Left lung (tissue), 10 donors: Measurements from ENCODE around the gene LMOD1. TPM values are rescaled to one million over a fixed set of nuclear protein-coding genes. Genes with fewer than 3 reads are reported as not detected.
A peak's percentile ranks its signal among the peaks of the same experiment; 100 is the strongest.

Experiments
- ATAC-seq: fragments of 200-7000 bp; cut with Tn5 transposase; one replicate; pipeline ENCODE4 v1.9.1; 2020; ENCODE audit warnings: moderate library complexity
- DNase-seq, 4 donors: peaks; one replicate each; pipeline ENCODE4 v3.0.0-alpha.2; 2013 to 2020
- H3K27ac ChIP-seq, 2 donors: fragments of 200-600 bp; sonication (generic) in 1 of 2; one replicate each; pipeline versions ENCODE4 v1.5.0 to v1.8.0; 2020 to 2021
- H3K27me3 ChIP-seq, 2 donors: fragments of 200-600 bp; sonication (generic) in 1 of 2; one replicate each; pipeline versions ENCODE4 v1.5.0 to v1.8.0; 2020 to 2021
- H3K36me3 ChIP-seq, 2 donors: fragments of 200-600 bp; sonication (generic) in 1 of 2; one replicate each; pipeline versions ENCODE4 v1.5.0 to v1.8.0; 2020 to 2021
- H3K4me1 ChIP-seq, 2 donors: fragments of 200-600 bp; one replicate each; pipeline ENCODE4 v1.8.0; 2021
- H3K4me3 ChIP-seq, 2 donors: fragments of 200-600 bp; sonication (generic) in 1 of 2; one replicate each; pipeline versions ENCODE4 v1.5.0 to v1.8.0; 2020 to 2021; ENCODE audit warnings: mild to moderate bottlenecking in 1 of 2
- H3K9me3 ChIP-seq, 2 donors: fragments of 200-600 bp; sonication (generic) in 1 of 2; one replicate each; pipeline versions ENCODE4 v1.5.0 to v1.8.0; 2020 to 2021
- CTCF ChIP-seq, 2 donors: fragments of 200-600 bp; sonication (generic) in 1 of 2; IDR thresholded peaks; one replicate each; pipeline versions ENCODE4 v1.5.0 to v1.8.0; 2021; ENCODE audit warnings: antibody characterized with exemption in 2 of 2
- intact Hi-C, 2 donors: fragments of 100-400 bp; cut with DNase I; formaldehyde crosslinking; loops; one replicate each; pipeline versions ENCODE4 v1.11.2 to v1.14.2; 2022
- polyA plus RNA-seq, 6 donors: library from polyadenylated mRNA; unstranded; fragments of 120-200 nt; gene quantifications; one replicate each; pipeline ENCODE4 v1.2.1, GENCODE V29; 2013; ENCODE audit not compliant: insufficient read length in 6 of 6
- total RNA-seq, 2 donors: library from RNA; stranded (reverse); fragmentation: NEBNext Ultra II Directional; extraction: Animal tissue kit (Norgen Biotek cat#: 25700); gene quantifications; one replicate each; pipeline ENCODE4 v1.2.1, GENCODE V29; 2021
- donor health status: DM: no; HTN: yes; CAD: no.
- donor health status: DM: no; HTN: no; CAD: no.

LMOD1 gene
- total and polyA plus RNA-seq, 8 donors = 3.3 to 20.8 (median 5.1) TPM

DNA sequence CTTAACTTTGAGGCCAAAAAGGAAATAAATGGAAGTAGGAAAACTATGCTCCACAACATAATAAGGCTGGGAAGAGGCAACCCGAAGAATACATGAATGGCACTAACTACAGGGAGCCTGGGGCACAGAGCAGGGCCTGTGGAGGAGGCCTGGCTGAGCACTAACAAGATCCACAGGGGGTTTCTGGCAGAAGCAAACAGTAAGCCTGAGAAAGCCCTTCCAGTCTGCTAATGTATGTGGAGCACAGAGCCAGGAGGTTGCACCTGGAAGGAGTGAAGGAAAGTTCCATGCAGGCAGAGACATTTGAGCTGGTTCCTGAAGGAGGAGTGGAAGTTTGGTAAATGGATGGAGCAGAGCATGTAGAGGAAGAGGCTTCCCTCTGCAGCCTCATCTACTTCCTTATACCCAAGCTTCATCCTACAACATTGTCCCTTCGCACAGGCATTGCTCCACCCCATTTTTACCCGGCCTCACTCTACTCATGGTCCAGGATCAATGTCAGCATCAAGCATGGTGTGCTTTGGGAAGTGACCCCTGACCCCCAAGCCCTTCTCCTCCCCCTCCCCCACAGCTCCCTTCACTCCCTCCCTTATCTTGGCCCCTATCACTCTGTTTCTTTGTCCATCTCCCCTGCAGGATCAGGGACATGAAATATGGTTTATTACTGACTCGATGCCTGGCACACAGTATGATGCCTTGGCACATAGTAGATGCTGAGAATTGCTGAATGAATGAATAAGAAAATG, 34.3 kb downstream of the LMOD1 start:
- Histone ChIP-seq H3K4me3 (no peak overlapping the region), H3K27me3 (no peaks in the 10 kb centered on the region), H3K9me3 (no peaks in the 10 kb centered on the region), H3K36me3 (no peaks in the 10 kb centered on the region), H3K4me1 (peaks cover 5% of the 10 kb centered on the region in 2 donors), H3K27ac (no peak overlapping the region)
- no peak for ATAC-seq
- TF ChIP-seq CTCF (IDR thresholded peaks at IDR 0.05) = no peak
- intact Hi-C loops = no loop called here
- no peak for DNase-seq

- TF ChIP-seq CTCF (IDR thresholded peaks at IDR 0.05) = no peak
- intact Hi-C loops = no loop called here
- no peak for DNase-seq
- no peak overlapping the region for H3K4me3 ChIP-seq
- no peaks in the 10 kb centered on the region for H3K4me1 ChIP-seq
- no peaks in the 10 kb centered on the region for H3K27me3 ChIP-seq
- H3K27ac ChIP-seq = no peak overlapping the region
- H3K36me3 ChIP-seq = no peaks in the 10 kb centered on the region
- H3K9me3 ChIP-seq = no peaks in the 10 kb centered on the region
- ATAC-seq = no peak
These were observed 38.7 kb downstream of the LMOD1 start for GRCh38 chr1:201907621-201908020.

GRCh38 chr1:201906336-201906735, 40.0 kb downstream of the LMOD1 start:
- H3K27ac ChIP-seq = no peak overlapping the region
- H3K4me1 ChIP-seq = no peaks in the 10 kb centered on the region
- ATAC-seq (no peak), DNase-seq (no peak)
- intact Hi-C loops = no loop called here
- no peak overlapping the region for H3K4me3 ChIP-seq
- no peak for TF ChIP-seq CTCF (IDR thresholded peaks at IDR 0.05)
- no peaks in the 10 kb centered on the region for H3K9me3 ChIP-seq
- no peaks in the 10 kb centered on the region for H3K36me3 ChIP-seq
- no peaks in the 10 kb centered on the region for H3K27me3 ChIP-seq

DNA sequence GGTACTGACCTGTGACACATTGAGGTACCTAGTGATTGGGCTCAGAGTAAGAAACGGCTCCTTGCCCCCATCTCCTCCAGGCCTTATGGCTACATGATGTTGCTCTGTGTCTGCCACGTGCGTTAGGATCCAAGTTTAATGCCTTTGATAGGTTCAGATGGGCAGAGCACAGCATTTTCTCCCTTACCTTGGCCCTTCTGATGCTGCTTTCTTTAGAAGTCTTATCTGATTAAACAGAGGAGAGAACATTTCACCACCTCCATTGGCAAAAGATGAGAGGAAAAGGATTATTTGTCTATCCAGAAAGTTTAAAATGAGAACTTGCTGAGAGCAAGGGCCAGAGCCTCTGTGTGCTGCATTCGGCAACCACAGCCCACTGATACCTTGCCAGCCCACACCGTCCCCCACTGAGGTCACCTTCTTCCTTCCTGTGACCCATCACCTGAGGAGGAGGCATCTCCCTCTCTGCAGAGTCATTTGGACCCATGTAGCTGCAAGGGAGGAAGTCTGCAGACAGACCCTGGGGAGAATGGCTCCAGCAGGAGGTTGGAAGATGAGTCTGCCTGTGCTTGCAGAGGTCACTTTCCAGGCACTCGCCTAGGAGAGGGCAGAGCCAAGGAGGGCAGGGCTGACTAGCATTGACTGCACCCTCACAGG, 41.0 kb downstream of the LMOD1 start:
- Histone ChIP-seq H3K9me3 (no peaks in the 10 kb centered on the region), H3K27ac (peak overlapping the region in 1 of 2 donors; percentile 66), H3K36me3 (no peaks in the 10 kb centered on the region), H3K27me3 (no peaks in the 10 kb centered on the region), H3K4me3 (no peak overlapping the region), H3K4me1 (no peaks in the 10 kb centered on the region)
- ATAC-seq = no peak
- no peak for TF ChIP-seq CTCF (IDR thresholded peaks at IDR 0.05)
- DNase-seq = no peak
- intact Hi-C loops = no loop called here

DNA sequence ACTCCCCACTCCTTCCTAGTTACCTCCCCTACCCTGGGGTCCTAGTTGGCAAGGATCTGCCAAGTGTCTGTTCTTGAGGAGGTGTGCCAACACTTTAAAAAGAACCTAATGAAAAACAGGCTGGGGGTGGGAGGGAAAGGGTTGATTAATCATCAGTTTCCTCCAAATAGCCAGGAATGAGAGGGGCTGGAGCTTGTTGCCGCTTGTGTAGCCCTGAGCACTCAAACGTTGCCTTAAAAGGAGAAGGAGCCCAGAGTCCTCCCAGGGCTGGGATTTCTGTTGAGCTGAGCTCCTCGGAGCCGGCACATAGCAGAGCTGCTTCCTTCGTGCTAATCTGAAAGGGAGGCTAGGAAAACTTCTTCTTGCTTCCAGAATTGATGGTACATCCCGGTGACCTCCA, 41.8 kb downstream of the LMOD1 start:
- no peaks in the 10 kb centered on the region for H3K36me3 ChIP-seq
- intact Hi-C loops = no loop called here
- H3K9me3 ChIP-seq = no peaks in the 10 kb centered on the region
- DNase-seq (peak in 1 of 4 donors; percentile 21), ATAC-seq (peak; percentile 66)
- H3K27me3 ChIP-seq = no peaks in the 10 kb centered on the region
- H3K4me1 ChIP-seq = no peaks in the 10 kb centered on the region
- H3K27ac ChIP-seq = peak overlapping the region in 1 of 2 donors; percentile 72
- no peak overlapping the region for H3K4me3 ChIP-seq
- TF ChIP-seq CTCF (IDR thresholded peaks at IDR 0.05) = no peak
